HG02885 (cell line): Measurements from ENCODE around the gene PFKFB3.

ENCODE experiments used
- ATAC-seq: cut with Tn5 transposase; IDR thresholded peaks from one replicate; pipeline ENCODE4 v1.9.1; 2021; ENCODE audit warnings: mild to moderate bottlenecking; ENCODE audit not compliant: unreplicated experiment, poor library complexity

PFKFB3 gene

DNA sequence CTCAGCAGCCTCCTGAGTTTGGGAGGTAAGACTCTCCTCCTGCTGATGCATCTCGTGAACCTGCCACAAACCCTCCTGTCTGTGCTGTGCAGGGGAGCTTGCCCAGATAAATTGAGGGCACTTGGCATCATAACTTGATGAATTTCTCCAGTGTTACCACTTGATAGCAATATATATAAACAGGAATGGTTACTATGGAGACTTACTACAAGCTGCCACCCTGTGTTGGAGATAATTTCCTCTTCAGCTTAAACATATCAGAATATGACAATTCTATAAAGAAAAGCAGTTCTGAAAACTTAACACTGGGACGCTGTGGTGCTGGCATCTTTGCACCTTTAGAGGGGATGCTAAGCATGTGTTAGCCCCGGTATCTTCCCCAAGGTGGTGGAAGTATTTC lies 14.9 kb downstream of the PFKFB3 start:
- no peak for ATAC-seq

DNA sequence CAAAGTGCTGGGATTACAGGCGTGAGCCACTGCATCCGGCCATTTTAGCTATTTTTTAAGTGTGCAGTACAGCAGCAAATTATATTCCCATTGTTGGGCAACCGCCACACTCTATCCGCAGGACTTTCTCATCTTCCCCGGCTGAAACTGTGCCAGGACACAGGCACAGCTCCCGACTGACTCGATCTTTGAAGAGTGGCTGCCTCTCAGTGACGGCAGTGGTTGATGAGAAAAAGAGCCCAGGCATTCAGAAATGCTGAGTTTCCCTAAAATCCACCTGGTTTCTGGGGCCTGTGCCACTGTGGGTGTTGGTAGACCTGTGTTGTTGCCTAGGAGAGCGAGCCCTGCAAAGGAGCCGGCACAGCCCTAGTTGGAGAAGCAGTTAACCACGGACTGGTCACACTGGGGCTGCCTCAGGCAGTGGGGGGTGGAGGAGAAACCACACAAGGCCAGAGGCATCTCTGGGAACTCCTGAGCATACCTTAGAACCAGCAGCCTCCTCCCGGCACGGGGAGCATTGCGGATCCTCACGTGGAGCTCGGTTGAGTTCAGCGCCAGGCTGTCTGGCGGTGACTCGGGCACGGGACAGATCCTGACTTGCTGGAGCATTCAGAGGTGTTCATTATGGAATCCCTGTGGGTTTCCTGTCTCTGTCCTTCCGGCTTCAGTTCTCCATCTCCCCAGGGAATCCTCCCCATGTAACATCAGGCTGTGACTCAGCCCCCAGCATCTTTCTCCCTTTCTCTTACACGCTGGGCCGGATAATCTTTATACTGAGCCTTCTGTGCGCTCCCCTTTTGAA lies 16.2 kb downstream of the PFKFB3 start:
- ATAC-seq: no peak

DNA sequence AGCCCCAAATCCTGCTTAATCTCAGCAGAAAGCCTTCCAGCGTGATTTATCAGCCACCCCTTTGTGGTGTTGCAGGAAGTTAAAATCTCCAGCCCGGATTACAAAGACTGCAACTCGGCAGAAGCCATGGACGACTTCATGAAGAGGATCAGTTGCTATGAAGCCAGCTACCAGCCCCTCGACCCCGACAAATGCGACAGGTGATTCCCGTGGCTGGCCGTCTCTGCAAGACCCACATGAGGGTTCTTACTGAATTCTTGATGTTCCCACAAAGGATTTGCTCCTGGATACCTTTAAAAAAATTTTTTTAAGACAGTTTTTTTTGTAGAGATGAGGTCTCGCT lies 16.7 kb downstream of the PFKFB3 start:
- ATAC-seq: no peak

DNA sequence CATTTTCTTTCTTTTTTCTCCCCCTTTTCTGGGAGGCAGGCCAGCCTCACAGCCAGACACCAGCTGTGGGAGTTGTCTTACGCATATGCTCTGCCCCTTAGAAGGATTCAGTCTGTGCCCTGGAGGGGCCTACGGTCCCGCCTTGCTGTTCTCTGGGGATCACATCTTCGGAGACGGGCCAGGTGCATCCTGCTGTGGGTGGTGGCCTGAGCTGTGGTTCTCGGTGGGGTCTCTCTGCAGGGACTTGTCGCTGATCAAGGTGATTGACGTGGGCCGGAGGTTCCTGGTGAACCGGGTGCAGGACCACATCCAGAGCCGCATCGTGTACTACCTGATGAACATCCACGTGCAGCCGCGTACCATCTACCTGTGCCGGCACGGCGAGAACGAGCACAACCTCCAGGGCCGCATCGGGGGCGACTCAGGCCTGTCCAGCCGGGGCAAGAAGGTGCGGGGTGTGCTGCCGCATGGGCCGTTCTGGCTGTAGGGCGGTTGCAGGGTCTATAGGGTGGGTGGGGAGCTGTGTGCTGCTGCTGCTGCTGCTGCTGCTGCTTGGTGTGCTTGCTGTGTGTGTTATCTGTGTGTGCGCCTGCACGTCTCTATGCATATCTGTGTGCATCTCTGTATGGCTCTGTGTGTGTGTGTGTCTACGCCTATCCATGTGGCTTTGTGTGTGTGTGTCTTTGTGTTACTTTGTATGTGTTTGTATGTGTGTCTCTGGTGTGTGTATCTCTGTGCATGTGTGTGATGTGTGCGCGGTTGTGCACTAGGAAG lies 17.9 kb downstream of the PFKFB3 start:
- no peak for ATAC-seq

DNA sequence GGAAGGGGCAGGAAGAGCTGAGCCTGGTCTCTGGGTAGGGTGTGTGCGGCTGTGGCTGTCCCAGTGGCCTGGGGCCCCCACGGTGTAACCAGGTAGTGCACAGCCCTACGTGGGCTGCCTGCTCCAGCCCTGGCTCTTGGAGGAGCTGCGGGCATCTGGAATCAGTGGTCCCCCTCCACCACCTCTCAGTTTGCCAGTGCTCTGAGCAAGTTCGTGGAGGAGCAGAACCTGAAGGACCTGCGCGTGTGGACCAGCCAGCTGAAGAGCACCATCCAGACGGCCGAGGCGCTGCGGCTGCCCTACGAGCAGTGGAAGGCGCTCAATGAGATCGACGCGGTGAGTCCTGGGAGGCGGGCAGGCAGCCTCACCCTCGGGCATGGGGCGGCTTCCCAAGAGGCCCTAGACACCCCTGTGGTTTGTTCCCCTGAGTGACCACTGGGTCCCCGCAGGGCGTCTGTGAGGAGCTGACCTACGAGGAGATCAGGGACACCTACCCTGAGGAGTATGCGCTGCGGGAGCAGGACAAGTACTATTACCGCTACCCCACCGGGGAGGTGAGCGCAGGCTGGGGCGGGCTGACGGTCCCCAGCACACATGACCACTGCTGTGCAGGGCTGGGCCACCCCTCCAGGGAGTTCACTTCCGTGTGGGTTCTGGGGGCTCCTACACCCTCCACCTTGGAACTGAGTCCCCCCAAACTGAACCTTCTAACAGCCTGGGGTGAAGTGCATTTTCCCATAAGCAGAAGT lies 18.6 kb downstream of the PFKFB3 start:
- ATAC-seq: no peak

DNA sequence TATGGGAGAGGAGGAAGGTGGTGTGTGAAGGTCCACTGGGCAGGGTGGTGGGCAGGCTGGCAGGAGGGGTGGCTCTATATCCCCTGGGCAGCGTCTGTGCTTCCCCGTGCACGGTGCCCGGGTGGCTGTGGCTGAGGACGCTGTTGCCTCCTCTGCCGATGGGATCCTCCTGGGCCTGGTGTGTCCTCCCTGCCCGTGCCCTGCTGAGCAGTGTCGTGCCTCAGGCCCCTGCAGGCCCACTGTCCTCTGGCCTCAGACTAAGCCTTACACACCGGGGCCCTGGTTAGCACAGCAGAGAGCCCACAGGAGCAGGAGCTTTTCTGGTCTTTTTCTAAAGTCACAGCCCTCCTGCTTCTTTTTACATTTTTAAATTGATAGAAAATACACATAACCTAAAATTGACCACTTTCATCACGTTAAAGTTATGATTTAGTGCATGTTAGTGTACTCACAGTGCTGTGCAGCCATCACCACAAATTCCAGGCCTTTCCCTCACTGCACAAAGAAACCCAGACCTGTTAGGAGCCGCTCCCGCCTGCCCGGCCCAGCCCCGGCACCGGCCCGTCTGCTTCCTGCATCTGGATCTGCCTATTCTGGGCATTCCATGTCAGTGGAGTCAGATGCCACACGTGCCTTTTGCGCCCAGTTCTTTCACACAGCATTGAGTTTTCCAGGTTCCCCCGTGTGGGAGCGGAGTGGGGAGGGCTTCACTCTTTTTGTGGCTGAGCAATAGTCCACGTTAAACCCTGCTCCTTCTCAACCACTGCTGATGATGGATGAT lies 19.4 kb downstream of the PFKFB3 start:
- ATAC-seq: no peak

DNA sequence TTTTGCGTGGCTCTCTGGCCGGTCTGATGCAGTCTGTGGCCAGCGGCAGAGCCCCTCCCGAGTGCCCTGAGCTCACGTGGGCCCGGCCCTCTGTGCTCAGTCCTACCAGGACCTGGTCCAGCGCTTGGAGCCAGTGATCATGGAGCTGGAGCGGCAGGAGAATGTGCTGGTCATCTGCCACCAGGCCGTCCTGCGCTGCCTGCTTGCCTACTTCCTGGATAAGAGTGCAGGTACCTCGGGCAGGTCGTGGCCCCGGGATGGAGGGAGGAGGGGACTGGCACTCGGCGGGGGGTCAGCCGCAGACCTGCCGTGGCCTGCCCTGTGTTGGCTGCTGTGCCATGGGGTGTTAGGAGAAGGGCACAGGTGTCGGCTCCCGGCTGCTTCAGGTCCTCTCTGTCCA lies 20.0 kb downstream of the PFKFB3 start:
- no peak for ATAC-seq

DNA sequence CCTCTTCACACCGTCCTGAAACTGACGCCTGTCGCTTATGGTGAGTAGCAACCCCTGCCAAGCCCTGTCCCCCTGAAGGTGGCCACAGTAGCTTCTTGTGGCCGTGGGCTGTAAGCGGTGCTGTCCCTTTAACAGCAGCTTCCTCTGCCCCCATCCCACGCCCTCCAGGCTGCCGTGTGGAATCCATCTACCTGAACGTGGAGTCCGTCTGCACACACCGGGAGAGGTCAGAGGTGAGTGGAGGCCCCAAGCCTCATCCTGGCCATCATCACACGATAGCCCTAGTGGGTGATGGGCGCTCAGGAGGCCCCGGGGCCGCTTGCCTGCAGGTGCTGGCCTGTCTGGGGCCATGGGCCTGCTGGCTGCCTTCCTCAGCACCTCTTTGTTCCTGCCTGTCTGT lies 21.2 kb downstream of the PFKFB3 start:
- ATAC-seq: no peak

DNA sequence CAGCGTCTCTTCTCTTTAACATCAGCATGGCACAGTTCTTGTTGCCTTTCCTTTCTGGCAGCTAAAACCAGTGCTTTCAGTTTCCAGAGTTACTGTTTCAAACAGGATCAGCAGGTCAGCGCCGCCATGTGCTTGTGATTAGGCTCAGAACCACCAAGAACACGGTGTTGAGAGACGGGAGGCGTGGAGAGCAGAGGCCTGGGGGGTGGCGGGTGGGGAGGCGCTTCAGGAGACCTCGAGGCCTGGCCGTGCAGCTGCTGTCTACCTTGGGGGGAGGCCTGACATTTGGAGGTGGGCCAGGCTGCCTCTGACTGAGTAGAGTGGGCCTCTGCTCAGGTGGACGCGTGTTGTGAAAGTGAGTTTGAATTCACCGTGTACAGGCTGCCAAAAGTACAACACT lies 22.0 kb downstream of the PFKFB3 start:
- ATAC-seq: no peak

DNA sequence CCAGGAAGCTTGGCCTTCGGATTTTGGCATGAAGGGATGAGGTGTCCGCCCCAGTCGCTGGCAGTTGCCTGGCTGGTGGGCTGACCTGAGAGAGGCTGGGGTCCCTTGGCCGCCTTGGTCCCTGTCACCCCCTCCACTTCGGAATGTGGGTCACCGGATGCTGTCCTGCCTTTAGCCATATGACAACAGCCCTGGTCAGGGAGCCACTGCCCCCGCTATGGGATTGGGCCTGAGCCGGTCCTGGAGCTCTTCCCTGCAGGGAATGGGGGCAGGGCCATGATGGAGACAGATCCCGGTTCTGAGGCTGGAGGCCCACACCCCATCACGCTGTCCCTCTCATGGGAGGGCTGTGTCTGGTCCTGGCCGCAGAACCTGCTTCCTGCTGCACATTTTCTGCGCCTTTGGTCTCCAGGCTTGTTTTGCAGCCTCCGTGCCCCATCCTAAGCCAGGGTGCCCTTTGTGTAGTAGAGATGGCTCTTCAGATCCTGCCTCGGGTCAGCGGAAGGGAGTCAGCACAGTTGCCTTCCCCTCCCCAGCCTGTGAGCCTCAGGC lies 22.6 kb downstream of the PFKFB3 start:
- no peak for ATAC-seq

DNA sequence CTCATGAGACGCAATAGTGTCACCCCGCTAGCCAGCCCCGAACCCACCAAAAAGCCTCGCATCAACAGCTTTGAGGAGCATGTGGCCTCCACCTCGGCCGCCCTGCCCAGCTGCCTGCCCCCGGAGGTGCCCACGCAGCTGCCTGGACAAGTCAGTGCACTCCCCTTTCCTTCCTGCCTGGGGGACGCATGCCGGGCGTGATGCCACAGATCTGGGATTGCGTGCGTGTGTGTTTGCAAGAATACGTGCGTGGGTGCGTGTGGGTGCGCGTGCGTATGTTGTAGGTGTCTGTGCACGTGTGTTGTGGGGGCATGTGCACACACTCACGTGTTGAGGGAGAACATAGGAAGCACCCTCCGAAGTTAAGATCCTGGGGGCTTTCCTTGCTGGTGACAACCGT lies 23.5 kb downstream of the PFKFB3 start:
- no peak for ATAC-seq

DNA sequence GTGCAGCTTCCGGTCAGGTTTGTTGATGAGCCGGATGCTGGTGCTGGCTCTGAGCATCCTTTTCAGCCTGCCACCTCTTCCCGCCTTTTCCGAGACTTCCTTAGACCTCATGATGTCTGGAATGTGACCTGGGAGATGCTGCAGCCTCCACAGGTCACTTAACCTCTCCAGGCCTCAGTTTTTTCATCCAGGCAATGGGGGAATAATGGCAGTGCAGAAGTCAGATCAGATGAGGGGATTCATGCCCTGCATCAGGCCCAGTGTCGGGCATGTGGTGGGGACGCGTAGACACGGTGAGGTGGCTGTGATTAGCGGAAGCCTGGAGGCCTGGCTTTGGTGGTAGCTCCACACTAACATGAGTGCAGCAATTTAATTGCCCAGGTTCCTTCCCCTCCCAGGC lies 24.6 kb downstream of the PFKFB3 start:
- no peak for ATAC-seq

DNA sequence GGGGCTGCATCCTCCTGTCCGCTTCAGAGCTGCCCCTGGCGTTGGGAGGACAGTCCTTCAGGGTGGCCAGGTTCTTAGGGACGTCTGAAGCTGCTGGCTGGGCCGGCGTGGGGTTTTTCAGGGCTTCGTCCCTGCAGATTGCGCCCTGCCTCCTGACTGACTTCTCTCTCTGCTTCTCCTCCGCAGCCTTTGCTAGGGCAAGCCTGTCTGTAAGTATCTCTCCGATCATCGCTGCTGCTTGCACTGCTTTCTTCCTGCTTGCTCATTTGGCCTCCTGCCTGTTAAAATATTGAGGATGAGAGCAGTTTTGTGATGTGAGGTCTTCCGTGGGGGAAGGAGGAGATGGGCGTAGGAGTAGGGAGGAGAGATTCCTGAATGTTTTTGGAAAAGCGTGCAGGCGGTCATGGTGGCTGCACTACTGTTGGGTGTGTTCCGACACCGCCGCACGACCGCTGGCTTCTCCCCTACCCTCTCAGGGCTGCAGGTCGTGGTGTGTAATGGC lies 25.3 kb downstream of the PFKFB3 start:
- no peak for ATAC-seq

DNA sequence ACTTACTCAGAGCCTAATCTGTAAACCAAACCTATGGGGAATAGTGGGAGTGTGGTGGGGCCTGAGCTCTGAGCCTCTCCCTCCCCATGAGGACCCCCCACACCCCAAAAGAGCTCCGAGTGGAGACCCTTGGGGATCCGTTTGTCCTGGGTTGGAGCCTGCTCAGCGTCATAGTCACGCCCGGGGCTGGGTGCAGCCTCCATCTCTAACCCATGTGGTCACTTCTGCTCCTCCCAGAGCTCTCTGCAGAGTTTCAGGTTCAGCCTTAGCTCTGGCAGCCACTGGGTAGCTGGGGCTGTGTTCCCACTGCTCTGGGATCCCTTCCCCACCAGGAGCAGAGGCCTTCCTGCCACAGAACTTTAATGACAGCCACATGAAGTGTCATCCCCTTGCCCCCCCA lies 25.9 kb downstream of the PFKFB3 start:
- ATAC-seq: no peak

DNA sequence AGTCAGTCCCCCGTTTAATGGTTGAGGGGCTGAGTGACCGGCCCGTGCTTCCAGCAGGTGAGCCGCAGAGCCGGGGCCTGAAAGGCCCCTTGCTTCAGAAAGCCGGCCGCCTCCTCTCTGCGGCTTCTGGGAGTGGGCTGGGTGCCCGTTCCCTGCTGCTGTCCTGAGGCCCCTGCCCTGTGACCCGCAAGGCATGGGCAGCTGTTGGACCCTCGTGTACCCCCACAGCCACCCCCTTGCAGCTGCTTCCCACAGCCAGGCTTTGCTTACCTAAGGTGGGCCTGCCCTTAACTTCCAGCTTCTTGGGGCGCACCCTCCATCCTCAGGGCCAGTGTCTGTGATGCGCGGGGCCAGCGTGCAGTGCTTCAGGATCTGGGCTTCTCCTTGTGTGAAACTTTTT lies 26.6 kb downstream of the PFKFB3 start:
- no peak for ATAC-seq

DNA sequence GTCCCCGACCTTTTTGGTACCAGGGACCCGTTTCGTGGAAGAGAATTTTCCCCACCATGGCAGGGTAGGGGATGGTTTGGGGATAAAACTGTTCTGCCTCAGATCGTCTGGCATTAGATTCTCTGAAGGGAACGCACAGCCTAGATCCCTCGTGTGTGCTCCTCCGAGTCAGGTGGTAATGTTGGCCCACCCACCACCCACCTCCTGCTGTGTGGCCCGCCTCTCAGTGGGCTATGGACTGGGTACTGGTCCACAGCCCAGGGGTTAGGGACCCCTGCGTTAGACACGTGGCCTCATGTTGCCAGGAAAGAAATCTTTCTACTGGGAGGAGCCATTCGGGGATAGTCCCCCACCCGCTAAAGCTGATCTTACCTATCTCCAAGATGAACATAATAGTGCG lies 27.0 kb downstream of the PFKFB3 start:
- ATAC-seq: no peak

DNA sequence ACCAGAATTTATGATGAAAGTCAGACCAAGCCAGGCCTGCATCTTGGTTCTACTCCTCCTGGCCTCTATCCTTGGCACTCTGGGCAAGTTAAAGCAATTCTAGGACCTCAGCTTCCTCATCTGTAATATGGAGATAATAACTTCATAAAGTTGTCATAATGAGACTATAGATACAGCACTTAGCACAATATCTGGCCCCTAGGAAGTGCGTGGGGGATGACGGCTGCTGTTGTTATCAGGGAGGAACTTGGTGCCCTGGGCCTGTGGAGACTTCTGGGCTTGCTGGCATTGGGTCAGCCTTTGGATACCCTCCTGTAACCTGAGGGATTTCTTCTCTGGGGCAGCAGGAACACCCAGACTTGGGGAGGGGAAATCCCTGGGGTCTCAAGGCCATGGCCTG lies 27.6 kb downstream of the PFKFB3 start:
- no peak for ATAC-seq

DNA sequence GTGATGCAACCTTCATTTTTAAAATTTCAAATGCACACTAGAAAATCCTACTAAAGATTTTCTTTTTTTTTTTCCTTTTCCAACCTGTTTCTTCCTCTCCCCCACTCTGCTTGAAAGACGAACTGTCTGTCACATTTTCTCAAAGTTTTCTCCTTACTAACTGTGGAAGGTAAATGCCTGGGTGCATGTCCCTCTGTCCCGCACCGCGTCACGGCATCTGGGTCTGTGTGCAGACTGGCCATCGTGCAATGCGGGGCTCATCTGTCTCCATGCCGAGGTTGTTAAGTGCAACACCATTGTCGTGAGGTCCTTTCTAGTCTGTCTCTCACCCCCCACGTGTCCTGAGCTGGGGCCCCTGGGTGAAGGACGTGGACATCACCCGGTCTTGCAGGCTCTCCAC lies 28.4 kb downstream of the PFKFB3 start:
- ATAC-seq: no peak

DNA sequence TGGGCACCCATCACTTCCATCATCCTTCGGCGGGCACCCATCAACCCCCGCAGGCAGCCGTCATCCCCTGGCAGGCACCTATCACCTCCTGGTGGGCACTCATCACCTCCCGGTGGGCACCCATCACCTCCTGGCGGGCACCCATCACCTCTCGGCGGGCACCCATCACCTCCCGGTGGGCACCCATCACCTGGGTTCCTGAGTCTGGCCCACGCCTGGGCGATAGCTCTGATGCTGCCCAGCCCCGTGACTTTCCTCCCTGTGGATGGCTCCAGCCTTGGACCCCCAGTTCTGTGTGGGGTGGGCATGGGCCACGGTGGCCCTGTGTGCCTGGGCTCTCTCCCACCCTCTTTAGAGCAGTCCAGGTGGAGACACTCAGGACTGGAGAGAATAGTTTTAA lies 29.0 kb downstream of the PFKFB3 start:
- ATAC-seq: no peak

DNA sequence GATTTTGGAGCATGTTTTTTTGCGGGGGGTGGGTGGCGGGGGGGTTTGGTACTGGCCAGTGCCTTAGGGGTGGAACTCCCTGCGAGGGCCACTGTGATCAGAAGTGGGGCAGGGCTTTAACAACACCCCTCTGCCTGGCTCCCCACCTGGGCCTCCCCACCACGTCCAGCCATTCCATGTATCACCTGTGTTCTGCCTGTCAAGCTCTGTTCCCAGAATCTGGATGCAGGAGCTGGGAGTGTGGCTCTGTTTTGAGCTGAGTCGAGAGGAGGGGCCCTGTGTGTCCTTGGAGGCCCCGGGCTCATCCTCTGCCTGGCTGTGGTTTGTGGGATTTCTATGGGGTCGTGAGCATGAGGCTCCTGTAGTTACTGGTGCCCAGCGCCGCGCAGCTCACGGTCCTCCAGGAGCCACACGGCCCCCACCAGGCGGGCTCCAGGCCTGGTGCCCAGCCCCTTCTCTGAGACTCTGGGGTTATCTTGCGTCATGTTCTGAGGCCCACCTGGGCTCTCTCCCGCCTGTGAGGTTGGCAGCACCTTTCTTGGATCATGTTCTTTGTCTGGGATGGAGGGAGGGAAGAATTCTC lies 29.6 kb downstream of the PFKFB3 start:
- no peak for ATAC-seq
